HCT116 (cell line): ENCODE results near the gene AADACL3. TPM values are rescaled to one million over a fixed set of nuclear protein-coding genes. Genes with fewer than 3 reads are reported as not detected.

ENCODE experiments used
- ATAC-seq: fragments of 200-7000 bp; cut with Tn5 transposase; 2 replicates; pipeline ENCODE4 v1.9.1; 2020; ENCODE audit warnings: mild to moderate bottlenecking, moderate library complexity
- BruUV-seq: library from RNA; stranded (reverse); fragments of 400-500 nt; replicated peaks from 2 replicates; lab custom pipeline; 2021; lab: Mats Ljungman, UMichigan
- CTCF ChIA-PET: fragments of 300-600 bp; sonication (Branson Sonifier 250); formaldehyde crosslinking; loops from one replicate; lab custom pipeline; 2021; ENCODE audit warnings: antibody characterized with exemption; lab: Charles Lee
- POLR2A ChIA-PET: fragments of 300-600, 350-600 bp; sonication (Branson Sonifier 250); formaldehyde crosslinking; loops from one replicate; lab custom pipeline; 2021; ENCODE audit warnings: antibody characterized with exemption; lab: Charles Lee
- RAD21 ChIA-PET, 2 experiments: fragments of 300-600 bp; sonication (Branson Sonifier 250); formaldehyde crosslinking; loops; one replicate each; lab custom pipeline; 2023; ENCODE audit warnings: low total read pairs in 2 of 2; ENCODE audit not compliant: uncharacterized antibody in 2 of 2, unreplicated experiment in 2 of 2, low non-redundant PET in 1 of 2; lab: Charles Lee
- DNase-seq: peaks from one replicate; pipeline ENCODE4 v3.0.0-alpha.2; 2010; ENCODE audit warnings: low read depth, low spot score
- H2AFZ ChIP-seq: fragments of 200-600 bp; shearing (Covaris generic), sonication (generic); 2 replicates; pipeline ENCODE4 v1.6.1; 2017; ENCODE audit warnings: low read depth, mixed run types, mixed read lengths, antibody characterized with exemption, low read length; ENCODE audit not compliant: poor library complexity, severe bottlenecking
- H3K27ac ChIP-seq: 2 replicates; pipeline ENCODE4 v1.5.1; 2012; ENCODE audit warnings: low read depth, low read length
- H3K27me3 ChIP-seq: fragments of 200-600 bp; sonication (generic); 2 replicates; pipeline ENCODE4 v1.6.1; 2016; ENCODE audit warnings: mixed run types, low read length, mixed read lengths; ENCODE audit not compliant: insufficient read depth
- H3K36me3 ChIP-seq, 2 experiments: fragments of 200-500 bp in 1 of 2; fragments of 200-600 bp in 1 of 2; sonication (Bioruptor generic) in 1 of 2; sonication (generic) in 1 of 2; 2 replicates each; pipeline versions ENCODE4 v1.5.1 to v1.6.1; 2014 to 2016; ENCODE audit warnings: low read length in 2 of 2, inconsistent platforms in 1 of 2, mixed read lengths in 1 of 2, mixed run types in 1 of 2; ENCODE audit not compliant: insufficient read depth in 2 of 2, control insufficient read depth in 1 of 2
- H3K4me1 ChIP-seq, 2 experiments: fragments of 200-600 bp in 1 of 2; sonication (generic) in 1 of 2; 2 replicates each; pipeline versions ENCODE4 v1.5.1 to v1.6.1; 2012 to 2017; ENCODE audit warnings: low read length in 2 of 2, inconsistent platforms in 1 of 2, mild to moderate bottlenecking in 1 of 2, mixed read lengths in 1 of 2, mixed run types in 1 of 2, moderate library complexity in 1 of 2; ENCODE audit not compliant: insufficient read depth in 2 of 2, control insufficient read depth in 1 of 2
- H3K4me2 ChIP-seq: fragments of 200-600 bp; sonication (generic); 2 replicates; pipeline ENCODE4 v1.6.1; 2017; ENCODE audit warnings: mixed run types, low read length, mixed read lengths
- H3K4me3 ChIP-seq, 2 experiments: fragments of 200-600 bp in 1 of 2; sonication (generic) in 1 of 2; replicated peaks in 1 of 2; 2 replicates each; pipeline ENCODE4 v1.5.1; 2011 to 2016; ENCODE audit warnings: low read length in 2 of 2, control low read depth in 1 of 2, low read depth in 1 of 2, mild to moderate bottlenecking in 1 of 2, mixed read lengths in 1 of 2, mixed run types in 1 of 2
- H3K79me2 ChIP-seq: fragments of 200-600 bp; sonication (generic); 2 replicates; pipeline ENCODE4 v1.6.1; 2017; ENCODE audit warnings: mild to moderate bottlenecking, mixed run types, low read length, moderate library complexity, mixed read lengths; ENCODE audit not compliant: insufficient read depth
- H3K9ac ChIP-seq: fragments of 200-600 bp; sonication (generic); 2 replicates; pipeline ENCODE4 v1.6.1; 2016; ENCODE audit warnings: low read length, mixed read lengths
- H3K9me2 ChIP-seq: fragments of 200-600 bp; sonication (generic), shearing (Covaris generic); 2 replicates; pipeline ENCODE4 v1.6.1; 2017; ENCODE audit warnings: mixed run types, mild to moderate bottlenecking, moderate library complexity; ENCODE audit not compliant: insufficient read depth
- H3K9me3 ChIP-seq, 2 experiments: fragments of 200-500 bp in 1 of 2; fragments of 200-600 bp in 1 of 2; sonication (Bioruptor generic) in 1 of 2; sonication (generic) in 1 of 2; 2 replicates each; pipeline ENCODE4 v1.6.1; 2014 to 2017; ENCODE audit warnings: low read length in 2 of 2, mixed read lengths in 2 of 2, inconsistent platforms in 1 of 2, low read depth in 1 of 2, mild to moderate bottlenecking in 1 of 2, mixed run types in 1 of 2, moderate library complexity in 1 of 2; ENCODE audit not compliant: control insufficient read depth in 1 of 2, insufficient read depth in 1 of 2
- H4K20me1 ChIP-seq: fragments of 200-600 bp; sonication (generic), shearing (Covaris generic); 2 replicates; pipeline ENCODE4 v1.6.1; 2017; ENCODE audit warnings: mixed run types, mild to moderate bottlenecking, moderate library complexity; ENCODE audit not compliant: insufficient read depth
- CBX3 ChIP-seq: IDR thresholded peaks from 2 replicates; pipeline ENCODE4 v1.6.1; 2012; ENCODE audit warnings: low read depth
- EGR1 ChIP-seq: IDR thresholded peaks from 2 replicates; pipeline ENCODE4 v1.6.1; 2012; ENCODE audit warnings: low read depth
- EZH2 ChIP-seq: fragments of 200-600 bp; sonication (generic); IDR thresholded peaks from 2 replicates; pipeline ENCODE4 v1.6.1; 2017; ENCODE audit warnings: antibody characterized with exemption, mixed run types
- EZH2phosphoT487 ChIP-seq: fragments of 200-600 bp; IDR thresholded peaks from 2 replicates; pipeline ENCODE4 v1.6.1; 2018; ENCODE audit warnings: antibody characterized with exemption, borderline replicate concordance
- FOSL1 ChIP-seq: IDR thresholded peaks from 2 replicates; pipeline ENCODE4 v1.6.1; 2012; ENCODE audit warnings: low read depth
- POLR2A ChIP-seq: IDR thresholded peaks from 2 replicates; pipeline ENCODE4 v1.7.0; 2011; ENCODE audit warnings: borderline replicate concordance; ENCODE audit not compliant: insufficient read depth, insufficient read length; ENCODE audit errors: extremely low read depth
- POLR2AphosphoS5 ChIP-seq: IDR thresholded peaks from 2 replicates; pipeline ENCODE4 v1.6.1; 2011; ENCODE audit warnings: mild to moderate bottlenecking, low read depth, low read length, moderate library complexity
- RAD21 ChIP-seq: IDR thresholded peaks from 2 replicates; pipeline ENCODE4 v1.6.1; 2012; ENCODE audit warnings: low read depth, mild to moderate bottlenecking
- SRF ChIP-seq: IDR thresholded peaks from 2 replicates; pipeline ENCODE4 v1.6.1; 2012; ENCODE audit warnings: low read depth
- YY1 ChIP-seq: IDR thresholded peaks from 2 replicates; pipeline ENCODE4 v1.6.1; 2011; ENCODE audit warnings: low read length, low read depth, moderate library complexity, mild to moderate bottlenecking; ENCODE audit not compliant: insufficient replicate concordance; ENCODE audit errors: extremely low read depth
- ZNF274 ChIP-seq: fragments of 200-500 bp; sonication (Bioruptor generic); IDR thresholded peaks from 2 replicates; pipeline ENCODE4 v1.6.1; 2014; ENCODE audit warnings: mild to moderate bottlenecking, low read depth, low read length, inconsistent platforms
- intact Hi-C: fragments of 100-400 bp; cut with micrococcal nuclease; formaldehyde crosslinking; loops from 2 replicates; pipeline ENCODE4 v1.10.0; 2022
- total RNA-seq: library from RNA; stranded (reverse); gene quantifications from one replicate; pipeline ENCODE4 v1.2.1, GENCODE V29; 2021; ENCODE audit not compliant: unreplicated experiment
- TF ChIP-seq, protein P1 (sequence below), 3 experiments: fragments of 200-600 bp in 1 of 3; sonication (generic) in 1 of 3; IDR thresholded peaks in 2 of 3; conservative IDR thresholded peaks in 1 of 3; 2 replicates each; pipeline ENCODE4 v1.5.1; 2012 to 2017; ENCODE audit warnings: low read depth in 2 of 3, low read length in 2 of 3, antibody characterized with exemption in 1 of 3, borderline replicate concordance in 1 of 3, control low read depth in 1 of 3, mild to moderate bottlenecking in 1 of 3, mixed read lengths in 1 of 3, mixed run types in 1 of 3, moderate library complexity in 1 of 3; ENCODE audit not compliant: insufficient read depth in 1 of 3

Gene AADACL3
- total RNA-seq, 1 experiment from 2014 or later, result not detected

GRCh38 chr1:12763479-12763878 lies 47.6 kb downstream of the AADACL3 start (continued):
- TF ChIP-seq POLR2AphosphoS5, result no peak
- TF ChIP-seq EZH2phosphoT487, result no peak
- no peak for TF ChIP-seq POLR2A
- TF ChIP-seq CBX3, result no peak
- TF ChIP-seq EGR1, result no peak
- no peak for TF ChIP-seq FOSL1
- no peak for TF ChIP-seq YY1
- TF ChIP-seq SRF, result no peak
- TF ChIP-seq ZNF274, result no peak
- TF ChIP-seq, protein P1, sequence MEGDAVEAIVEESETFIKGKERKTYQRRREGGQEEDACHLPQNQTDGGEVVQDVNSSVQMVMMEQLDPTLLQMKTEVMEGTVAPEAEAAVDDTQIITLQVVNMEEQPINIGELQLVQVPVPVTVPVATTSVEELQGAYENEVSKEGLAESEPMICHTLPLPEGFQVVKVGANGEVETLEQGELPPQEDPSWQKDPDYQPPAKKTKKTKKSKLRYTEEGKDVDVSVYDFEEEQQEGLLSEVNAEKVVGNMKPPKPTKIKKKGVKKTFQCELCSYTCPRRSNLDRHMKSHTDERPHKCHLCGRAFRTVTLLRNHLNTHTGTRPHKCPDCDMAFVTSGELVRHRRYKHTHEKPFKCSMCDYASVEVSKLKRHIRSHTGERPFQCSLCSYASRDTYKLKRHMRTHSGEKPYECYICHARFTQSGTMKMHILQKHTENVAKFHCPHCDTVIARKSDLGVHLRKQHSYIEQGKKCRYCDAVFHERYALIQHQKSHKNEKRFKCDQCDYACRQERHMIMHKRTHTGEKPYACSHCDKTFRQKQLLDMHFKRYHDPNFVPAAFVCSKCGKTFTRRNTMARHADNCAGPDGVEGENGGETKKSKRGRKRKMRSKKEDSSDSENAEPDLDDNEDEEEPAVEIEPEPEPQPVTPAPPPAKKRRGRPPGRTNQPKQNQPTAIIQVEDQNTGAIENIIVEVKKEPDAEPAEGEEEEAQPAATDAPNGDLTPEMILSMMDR (IDR thresholded peaks at IDR 0.05 in 2 of 3, conservative IDR thresholded peaks at IDR 0.05 in 1 of 3; ENCODE audit: borderline replicate concordance in 1 of 3, insufficient read depth in 1 of 3, low read depth in 2 of 3, low read length in 2 of 3), result no peak
- TF ChIP-seq, all 23 proteins: peak for 0

- no peaks in the 10 kb centered on the region for H3K79me2 ChIP-seq
- peaks cover 9% of the 10 kb centered on the region; the same call in 1 of the 2 replicates for H3K27me3 ChIP-seq
- H4K20me1 ChIP-seq, result no peaks in the 10 kb centered on the region
- H3K4me3 ChIP-seq, result no peak overlapping the region
- no peaks in the 10 kb centered on the region for H3K36me3 ChIP-seq
- POLR2A ChIA-PET, result no interaction called here
- H3K9me2 ChIP-seq, result no peaks in the 10 kb centered on the region
- no peak overlapping the region for H3K4me2 ChIP-seq
- BruUV-seq, result no TSS peak
- no peaks in the 10 kb centered on the region for H3K4me1 ChIP-seq
- ATAC-seq (no peak), DNase-seq (no peak)
- H3K27ac ChIP-seq, result no peak overlapping the region
- no peak overlapping the region for H3K9ac ChIP-seq
- RAD21 ChIA-PET, result no interaction called here
- intact Hi-C loops, result no loop called here
- no peaks in the 10 kb centered on the region for H3K9me3 ChIP-seq
- TF ChIP-seq EZH2 (no peak), RAD21 (0 out of 2 replicates have a peak, but pooled peaks have one; percentile 13), SRF (no peak)
- TF ChIP-seq, protein P1 (IDR thresholded peaks at IDR 0.05 in 2 of 3, conservative IDR thresholded peaks at IDR 0.05 in 1 of 3; ENCODE audit: borderline replicate concordance in 1 of 3, insufficient read depth in 1 of 3, low read depth in 2 of 3, low read length in 2 of 3), result 0 out of 6 replicates have a peak, but pooled peaks of 1 of the 3 experiments have one; percentile 12
- no peak overlapping the region for H2AFZ ChIP-seq
- CTCF ChIA-PET, result no interaction called here
Observed at GRCh38 chr1:12764016-12764415, 48.1 kb downstream of the AADACL3 start.
